ENCODE data around the gene NREP.

Gene NREP, protein sequence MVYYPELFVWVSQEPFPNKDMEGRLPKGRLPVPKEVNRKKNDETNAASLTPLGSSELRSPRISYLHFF

GRCh38 chr5:111756581-111757354 is at the start of gene NREP:
NREP (minus strand) TSS chr5:111757194; CDS start chr5:111755772, 1,422 bp downstream.
- no peak for DNase-seq (ENCODE audit: low read depth in 2 of 2, low spot score in 1 of 2)

- no peak for DNase-seq (ENCODE audit: low read depth in 2 of 2, low spot score in 1 of 2)
These were observed 49.8 kb upstream of the NREP start for GRCh38 chr5:111806753-111807152.

- DNase-seq (ENCODE audit: low read depth in 2 of 2, low spot score in 1 of 2), result no peak
These were observed 49.2 kb upstream of the NREP start for GRCh38 chr5:111806156-111806555.

- no peak for DNase-seq (ENCODE audit: low read depth in 2 of 2, low spot score in 1 of 2)
These were observed 48.1 kb upstream of the NREP start for GRCh38 chr5:111805071-111805470.

DNA sequence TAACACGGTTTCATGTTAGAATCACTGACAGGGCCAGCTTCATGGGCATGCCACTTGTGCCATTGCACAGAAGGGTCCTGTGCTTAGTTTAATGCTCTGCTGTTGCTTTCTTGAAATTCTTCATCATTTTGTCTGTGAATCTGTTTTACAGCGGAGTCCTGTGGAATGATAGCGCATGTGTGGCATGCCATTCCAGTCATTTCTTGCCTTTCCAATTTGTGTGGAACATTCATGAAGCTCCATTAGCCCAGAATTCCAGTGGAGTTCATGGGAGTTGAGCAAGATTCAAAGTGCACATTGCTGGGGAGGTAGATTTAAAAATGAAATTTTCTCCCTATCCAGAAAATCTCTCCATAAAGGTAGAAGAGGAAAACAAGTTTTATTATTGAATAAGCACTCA is 43.4 kb upstream of the NREP start:
- no peak for DNase-seq (ENCODE audit: low read depth in 2 of 2, low spot score in 1 of 2)

DNA sequence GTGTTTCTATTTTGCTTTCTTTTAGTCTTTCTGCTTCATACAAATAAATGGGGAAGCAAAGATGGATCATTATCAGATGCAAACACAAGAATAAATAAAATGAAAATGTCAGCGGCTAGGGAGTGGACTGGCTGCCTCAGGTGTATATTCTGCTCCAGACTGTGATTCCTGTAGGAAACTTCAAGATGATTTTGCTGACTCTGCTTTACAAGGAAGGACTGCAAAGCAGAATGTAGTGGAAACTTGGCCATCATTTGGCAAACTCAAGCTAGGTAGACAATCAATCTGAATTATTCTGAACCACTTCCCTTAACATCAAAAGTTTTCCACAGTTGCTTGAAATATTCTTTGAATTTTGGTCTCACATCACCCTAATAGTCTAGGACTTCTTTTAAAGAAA is 38.1 kb upstream of the NREP start:
- no peak for DNase-seq (ENCODE audit: low read depth in 2 of 2, low spot score in 1 of 2)

DNA sequence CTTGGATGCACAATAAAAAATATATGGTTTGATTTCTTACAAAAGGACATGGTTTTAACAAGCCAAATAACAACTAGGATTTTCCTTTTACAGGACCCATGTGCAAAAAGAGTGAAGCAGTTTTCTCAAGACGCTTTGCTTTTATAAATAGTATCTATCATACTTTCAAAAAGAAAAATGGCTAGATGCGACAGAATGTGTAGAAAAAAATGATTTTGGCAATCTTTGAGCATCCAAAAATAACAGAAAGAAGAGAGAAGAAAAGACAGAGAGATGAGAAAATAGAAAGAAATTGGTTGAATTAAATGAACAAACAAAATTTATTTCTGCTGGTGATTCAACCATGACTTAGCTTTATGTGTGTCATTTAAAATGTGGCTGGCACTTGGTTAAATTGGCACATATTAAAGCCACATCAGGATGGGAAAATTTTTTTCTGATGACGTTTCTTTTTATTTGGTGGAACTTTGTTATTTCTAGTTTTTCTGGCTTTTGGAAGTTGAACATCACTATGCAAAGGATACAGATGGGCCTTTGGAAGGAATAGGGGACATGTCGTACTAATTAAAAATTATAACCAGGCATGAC is 35.6 kb upstream of the NREP start:
- no peak for DNase-seq (ENCODE audit: low read depth in 2 of 2, low spot score in 1 of 2)

DNA sequence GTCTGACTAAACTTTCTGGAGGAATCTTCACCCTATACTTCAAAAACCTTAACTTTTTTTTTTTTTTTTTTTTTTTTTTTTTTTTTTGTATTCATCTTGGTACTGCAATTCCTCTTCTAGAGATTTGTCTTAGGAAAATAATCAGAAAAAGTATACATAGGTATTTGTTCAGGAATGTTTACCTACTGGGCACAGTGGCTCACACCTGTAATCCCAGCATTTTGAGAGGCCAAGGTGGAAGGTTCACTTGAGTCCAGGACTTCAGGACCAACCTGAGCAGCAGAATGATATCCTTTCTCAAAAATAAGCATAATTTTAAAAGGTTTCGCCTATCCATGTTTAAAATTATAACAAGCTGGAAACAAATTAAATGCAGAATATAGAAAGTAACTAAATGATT is 33.3 kb upstream of the NREP start:
- DNase-seq (ENCODE audit: low read depth in 2 of 2, low spot score in 1 of 2), result no peak

GRCh38 chr5:111787006-111787405 is 30.0 kb upstream of the NREP start:
- no peak for DNase-seq (ENCODE audit: low read depth in 2 of 2, low spot score in 1 of 2)

GRCh38 chr5:111784491-111785181 is 27.6 kb upstream of the NREP start:
- no peak for DNase-seq (ENCODE audit: low read depth in 2 of 2, low spot score in 1 of 2)

DNA sequence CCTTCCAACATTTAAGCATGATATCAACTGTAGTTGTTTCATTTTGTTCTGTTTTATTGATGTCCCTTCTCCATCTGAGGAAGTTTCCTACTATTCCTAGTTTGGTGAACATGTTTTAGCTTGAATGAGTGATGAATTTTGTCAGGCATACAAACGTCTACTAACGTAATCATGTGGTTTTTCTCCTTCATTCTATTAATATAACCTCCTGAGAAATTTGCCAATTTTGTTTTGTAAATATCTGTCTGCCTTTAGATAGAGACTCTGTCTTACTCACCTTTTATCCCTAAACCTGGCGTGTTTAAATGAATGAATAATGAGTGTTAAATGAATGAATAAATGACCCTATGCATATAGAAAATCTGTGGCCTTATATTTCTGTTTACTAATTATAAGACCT is 26.5 kb upstream of the NREP start:
- no peak for DNase-seq (ENCODE audit: low read depth in 2 of 2, low spot score in 1 of 2)

DNA sequence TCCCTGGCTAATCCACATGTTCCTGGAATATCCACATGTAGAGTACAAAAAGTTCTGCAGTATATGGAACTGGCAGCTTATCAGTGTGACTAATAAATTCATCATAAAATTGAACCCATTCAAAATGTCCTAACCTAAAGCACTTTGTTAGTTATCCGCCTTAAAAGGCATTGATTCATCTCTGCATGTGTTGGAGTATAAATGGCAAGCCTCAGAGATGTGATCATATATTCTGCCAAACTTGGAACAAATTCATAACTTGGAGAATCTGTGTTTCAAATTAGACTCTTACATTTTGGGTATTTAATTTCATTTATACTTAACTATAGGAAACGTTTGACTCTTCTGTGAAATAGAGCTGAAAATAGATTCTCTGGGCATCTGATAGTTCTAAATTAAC is 25.2 kb upstream of the NREP start:
- DNase-seq (ENCODE audit: low read depth in 2 of 2, low spot score in 1 of 2), result no peak

DNA sequence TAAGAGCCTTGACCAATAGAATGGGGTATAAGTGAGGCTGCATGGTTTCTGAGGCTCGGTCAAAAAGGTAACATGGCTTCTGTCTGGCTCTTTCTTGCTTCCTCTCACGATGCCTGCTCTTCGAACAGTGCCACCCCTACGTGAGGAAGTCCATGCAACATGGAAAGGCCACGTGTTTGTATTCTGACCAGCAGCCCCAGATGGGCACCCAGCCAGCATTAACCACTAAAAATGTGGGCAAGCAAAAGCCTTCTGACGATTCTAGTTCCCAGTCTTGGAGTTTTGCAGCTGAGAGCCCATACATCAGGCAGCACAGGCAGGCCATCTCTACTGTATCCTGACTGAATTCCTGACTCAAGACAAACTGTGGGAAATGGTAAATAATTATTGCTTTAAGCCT is 24.2 kb upstream of the NREP start:
- no peak for DNase-seq (ENCODE audit: low read depth in 2 of 2, low spot score in 1 of 2)

- no peak for DNase-seq (ENCODE audit: low read depth in 2 of 2, low spot score in 1 of 2)
These were observed 22.9 kb upstream of the NREP start for GRCh38 chr5:111779922-111780292.

DNA sequence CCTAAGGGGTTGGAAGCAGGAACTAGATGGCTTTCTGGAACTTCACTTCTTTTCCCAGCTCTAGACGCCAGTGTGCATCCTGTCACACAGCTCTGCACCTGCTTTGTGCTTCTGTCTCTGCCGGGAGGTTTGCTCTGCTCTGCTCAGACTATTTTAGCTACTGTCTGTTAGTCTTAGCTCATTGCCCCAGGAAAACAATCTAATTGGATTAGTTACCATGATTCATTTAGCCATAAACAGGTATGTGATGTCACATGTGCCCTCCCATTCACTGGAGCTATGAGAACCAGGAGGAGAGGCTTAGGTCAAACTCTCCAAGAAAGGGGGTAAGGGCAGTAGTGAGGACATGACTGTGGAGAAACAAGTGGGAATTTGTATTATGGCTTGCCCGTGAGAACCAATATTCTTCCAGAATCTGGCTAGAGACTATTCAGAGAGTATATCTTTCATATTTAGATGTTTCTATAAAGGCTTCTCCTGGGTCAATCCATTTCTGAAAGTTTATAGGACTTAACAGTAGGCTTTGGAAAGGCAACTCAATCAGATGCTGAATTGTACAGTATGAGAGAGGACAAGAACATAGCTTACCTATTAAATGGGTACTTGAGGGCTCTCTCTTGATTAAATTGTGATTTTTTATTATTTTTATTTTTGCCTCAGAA is 22.4 kb upstream of the NREP start:
- no peak for DNase-seq (ENCODE audit: low read depth in 2 of 2, low spot score in 1 of 2)

GRCh38 chr5:111776913-111777781 is 20.2 kb upstream of the NREP start:
- no peak for DNase-seq (ENCODE audit: low read depth in 2 of 2, low spot score in 1 of 2)

- DNase-seq (ENCODE audit: low read depth in 2 of 2, low spot score in 1 of 2), result no peak
These were observed 18.2 kb upstream of the NREP start for GRCh38 chr5:111775224-111775623.

GRCh38 chr5:111774525-111774924 is 17.5 kb upstream of the NREP start:
- DNase-seq (ENCODE audit: low read depth in 2 of 2, low spot score in 1 of 2), result no peak

GRCh38 chr5:111772456-111773122 is 15.6 kb upstream of the NREP start:
- no peak for DNase-seq (ENCODE audit: low read depth in 2 of 2, low spot score in 1 of 2)

GRCh38 chr5:111769541-111769940 is 12.5 kb upstream of the NREP start:
- DNase-seq (ENCODE audit: low read depth in 2 of 2, low spot score in 1 of 2), result no peak

Data from stimulated activated CD8-positive, alpha-beta memory T cell treated with anti-CD3 and anti-CD28 coated beads, Interleukin-4, amount 100 ng/mL, for 1 hour (primary cell).